ENCODE measurements around the gene FOXP4. TPM values are rescaled to one million over a fixed set of nuclear protein-coding genes. Genes with fewer than 3 reads are reported as not detected.

FOXP4 gene
- total RNA-seq, 1 donor from 2014 or later: 30.0 TPM

GRCh38 chr6:41555326-41556300 is 9.4 kb downstream of the FOXP4 start:
- DNase-seq: no peak
- no peak overlapping the region for H3K4me3 ChIP-seq
- no peaks in the 10 kb centered on the region for H3K9me3 ChIP-seq
- ATAC-seq: no peak
- TF ChIP-seq, protein P1, sequence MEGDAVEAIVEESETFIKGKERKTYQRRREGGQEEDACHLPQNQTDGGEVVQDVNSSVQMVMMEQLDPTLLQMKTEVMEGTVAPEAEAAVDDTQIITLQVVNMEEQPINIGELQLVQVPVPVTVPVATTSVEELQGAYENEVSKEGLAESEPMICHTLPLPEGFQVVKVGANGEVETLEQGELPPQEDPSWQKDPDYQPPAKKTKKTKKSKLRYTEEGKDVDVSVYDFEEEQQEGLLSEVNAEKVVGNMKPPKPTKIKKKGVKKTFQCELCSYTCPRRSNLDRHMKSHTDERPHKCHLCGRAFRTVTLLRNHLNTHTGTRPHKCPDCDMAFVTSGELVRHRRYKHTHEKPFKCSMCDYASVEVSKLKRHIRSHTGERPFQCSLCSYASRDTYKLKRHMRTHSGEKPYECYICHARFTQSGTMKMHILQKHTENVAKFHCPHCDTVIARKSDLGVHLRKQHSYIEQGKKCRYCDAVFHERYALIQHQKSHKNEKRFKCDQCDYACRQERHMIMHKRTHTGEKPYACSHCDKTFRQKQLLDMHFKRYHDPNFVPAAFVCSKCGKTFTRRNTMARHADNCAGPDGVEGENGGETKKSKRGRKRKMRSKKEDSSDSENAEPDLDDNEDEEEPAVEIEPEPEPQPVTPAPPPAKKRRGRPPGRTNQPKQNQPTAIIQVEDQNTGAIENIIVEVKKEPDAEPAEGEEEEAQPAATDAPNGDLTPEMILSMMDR (IDR thresholded peaks at IDR 0.05): no peak
- H3K4me1 ChIP-seq: peaks cover 17% of the 10 kb centered on the region
- H3K27me3 ChIP-seq (ENCODE audit: low read depth): no peaks in the 10 kb centered on the region
- peaks cover 13% of the 10 kb centered on the region for H3K36me3 ChIP-seq
- intact Hi-C loops (cut with DNase I): no loop called here
- H3K27ac ChIP-seq: no peak overlapping the region

GRCh38 chr6:41557335-41557734 is 11.2 kb downstream of the FOXP4 start:
- no peak for DNase-seq
- H3K27me3 ChIP-seq (ENCODE audit: low read depth): no peaks in the 10 kb centered on the region
- peaks cover 5% of the 10 kb centered on the region for H3K36me3 ChIP-seq
- H3K27ac ChIP-seq: no peak overlapping the region
- ATAC-seq: no peak
- peaks cover 31% of the 10 kb centered on the region for H3K4me1 ChIP-seq
- no peak overlapping the region for H3K4me3 ChIP-seq
- no peaks in the 10 kb centered on the region for H3K9me3 ChIP-seq
- intact Hi-C loops (cut with DNase I): no loop called here
- TF ChIP-seq, protein P1 (IDR thresholded peaks at IDR 0.05): no peak

DNA sequence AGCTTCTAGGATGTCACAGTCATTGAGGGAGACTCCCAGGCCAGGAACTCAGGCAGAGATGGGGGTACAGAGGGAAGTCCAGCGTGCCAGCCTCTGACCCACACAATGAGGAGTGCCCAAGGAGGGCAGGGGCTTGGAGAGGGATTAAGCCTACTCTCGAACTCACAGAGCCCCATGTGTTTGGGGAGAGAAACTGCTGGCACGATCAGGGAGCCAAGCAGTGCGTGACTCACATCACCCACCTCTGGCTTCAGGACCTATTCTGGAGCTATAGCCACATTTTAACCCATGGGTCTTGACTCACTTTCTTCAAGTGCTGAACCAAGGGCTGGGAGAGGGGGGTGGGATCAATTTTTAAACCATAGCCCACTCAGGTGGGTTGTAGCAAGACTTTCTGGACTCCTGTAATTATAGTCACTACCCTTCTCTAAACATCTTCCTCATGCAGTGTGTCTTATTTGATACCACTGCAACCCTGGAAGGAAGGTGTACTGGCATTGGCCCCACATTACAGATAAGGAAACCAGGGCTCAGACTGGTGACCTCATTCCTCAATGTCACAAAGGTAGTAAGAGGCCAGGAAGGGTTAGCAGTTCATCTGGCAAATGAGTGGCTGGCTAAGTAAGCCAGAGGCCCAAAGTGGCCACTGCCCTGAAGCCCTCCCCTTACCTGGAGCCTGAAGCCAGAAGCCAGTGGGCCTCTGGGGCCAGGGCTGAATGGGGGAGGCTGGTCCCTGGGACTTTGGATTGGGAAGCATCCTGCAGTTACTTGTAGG is 12.0 kb downstream of the FOXP4 start:
- ATAC-seq: peak in 1 of 2 donors; percentile 26
- Histone ChIP-seq H3K27ac (no peak overlapping the region), H3K36me3 (no peaks in the 10 kb centered on the region), H3K27me3 (ENCODE audit: low read depth) (no peaks in the 10 kb centered on the region), H3K4me1 (peaks cover 36% of the 10 kb centered on the region), H3K9me3 (no peaks in the 10 kb centered on the region), H3K4me3 (no peak overlapping the region)
- DNase-seq: no peak
- intact Hi-C loops (cut with DNase I): no loop called here
- TF ChIP-seq, protein P1 (IDR thresholded peaks at IDR 0.05): no peak

- Histone ChIP-seq H3K27me3 (ENCODE audit: low read depth) (no peaks in the 10 kb centered on the region), H3K9me3 (no peaks in the 10 kb centered on the region), H3K36me3 (peaks cover 5% of the 10 kb centered on the region), H3K27ac (no peak overlapping the region), H3K4me3 (peak overlapping the region; percentile 54), H3K4me1 (peaks cover 30% of the 10 kb centered on the region)
- intact Hi-C loops (cut with DNase I): no loop called here
- TF ChIP-seq, protein P1 (IDR thresholded peaks at IDR 0.05): no peak
- no peak for ATAC-seq
- no peak for DNase-seq
Observed at GRCh38 chr6:41559655-41560427, 13.7 kb downstream of the FOXP4 start.

All from lower lobe of right lung (tissue), 2 donors.